Measurements from ENCODE around the gene PCDHA1. TPM values are rescaled to one million over a fixed set of nuclear protein-coding genes. Genes with fewer than 3 reads are reported as not detected.

The PCDHA1 gene
- total RNA-seq, 1 experiment from 2014 or later: 0.45 TPM

DNA sequence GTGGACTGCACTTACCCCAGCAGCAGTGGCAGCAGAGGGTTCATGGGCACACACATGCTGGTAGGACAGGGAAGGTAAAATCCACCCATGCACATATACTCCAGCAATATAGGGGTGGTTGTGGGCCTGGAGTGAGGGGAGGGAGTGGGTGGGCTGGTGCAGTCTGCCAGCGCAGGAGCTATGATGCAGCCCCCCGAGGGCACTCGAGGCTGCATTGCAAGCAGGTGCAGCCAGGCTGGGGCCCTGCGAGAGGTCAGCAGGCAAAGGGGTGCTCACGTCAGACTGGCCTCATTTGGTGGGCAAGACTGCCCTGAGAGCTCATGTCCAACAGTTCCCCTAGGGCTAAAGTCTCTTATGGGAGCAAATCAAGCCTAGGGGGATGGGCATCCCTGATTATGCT, 32.4 kb upstream of the PCDHA1 start:
- Histone ChIP-seq H3K27me3 (replicated peaks; ENCODE audit: insufficient read depth, low read depth, low read length, poor library complexity) (no peaks in the 10 kb centered on the region), H3K4me1 (ENCODE audit: insufficient read depth, low read length, poor library complexity, severe bottlenecking) (no peaks in the 10 kb centered on the region), H3K9me3 (ENCODE audit: low read depth, low read length, poor library complexity, severe bottlenecking) (peaks cover 41% of the 10 kb centered on the region), H3K36me3 (ENCODE audit: insufficient read depth, low read length, poor library complexity, severe bottlenecking) (no peaks in the 10 kb centered on the region), H3K4me3 (ENCODE audit: low read depth, low read length, poor library complexity, severe bottlenecking) (no peak overlapping the region), H3K27ac (ENCODE audit: low read depth, low read length, poor library complexity, severe bottlenecking) (no peak overlapping the region)
- no peak for DNase-seq (ENCODE audit: low spot score)
- TF ChIP-seq, protein P1, sequence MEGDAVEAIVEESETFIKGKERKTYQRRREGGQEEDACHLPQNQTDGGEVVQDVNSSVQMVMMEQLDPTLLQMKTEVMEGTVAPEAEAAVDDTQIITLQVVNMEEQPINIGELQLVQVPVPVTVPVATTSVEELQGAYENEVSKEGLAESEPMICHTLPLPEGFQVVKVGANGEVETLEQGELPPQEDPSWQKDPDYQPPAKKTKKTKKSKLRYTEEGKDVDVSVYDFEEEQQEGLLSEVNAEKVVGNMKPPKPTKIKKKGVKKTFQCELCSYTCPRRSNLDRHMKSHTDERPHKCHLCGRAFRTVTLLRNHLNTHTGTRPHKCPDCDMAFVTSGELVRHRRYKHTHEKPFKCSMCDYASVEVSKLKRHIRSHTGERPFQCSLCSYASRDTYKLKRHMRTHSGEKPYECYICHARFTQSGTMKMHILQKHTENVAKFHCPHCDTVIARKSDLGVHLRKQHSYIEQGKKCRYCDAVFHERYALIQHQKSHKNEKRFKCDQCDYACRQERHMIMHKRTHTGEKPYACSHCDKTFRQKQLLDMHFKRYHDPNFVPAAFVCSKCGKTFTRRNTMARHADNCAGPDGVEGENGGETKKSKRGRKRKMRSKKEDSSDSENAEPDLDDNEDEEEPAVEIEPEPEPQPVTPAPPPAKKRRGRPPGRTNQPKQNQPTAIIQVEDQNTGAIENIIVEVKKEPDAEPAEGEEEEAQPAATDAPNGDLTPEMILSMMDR (conservative IDR thresholded peaks at IDR 0.05; ENCODE audit: low read depth, low read length): no peak
- TF ChIP-seq EZH2 (IDR thresholded peaks at IDR 0.05; ENCODE audit: borderline replicate concordance, low read depth, low read length, poor library complexity, severe bottlenecking): no peak
- ChIA-PET POLR2A (ENCODE audit: low non-redundant PET) (no interaction called here), CTCF (no interaction called here)
- no TSS peak for BruUV-seq (replicated peaks)
- intact Hi-C loops (cut with micrococcal nuclease; ENCODE audit: unreplicated experiment): no loop called here

DNA sequence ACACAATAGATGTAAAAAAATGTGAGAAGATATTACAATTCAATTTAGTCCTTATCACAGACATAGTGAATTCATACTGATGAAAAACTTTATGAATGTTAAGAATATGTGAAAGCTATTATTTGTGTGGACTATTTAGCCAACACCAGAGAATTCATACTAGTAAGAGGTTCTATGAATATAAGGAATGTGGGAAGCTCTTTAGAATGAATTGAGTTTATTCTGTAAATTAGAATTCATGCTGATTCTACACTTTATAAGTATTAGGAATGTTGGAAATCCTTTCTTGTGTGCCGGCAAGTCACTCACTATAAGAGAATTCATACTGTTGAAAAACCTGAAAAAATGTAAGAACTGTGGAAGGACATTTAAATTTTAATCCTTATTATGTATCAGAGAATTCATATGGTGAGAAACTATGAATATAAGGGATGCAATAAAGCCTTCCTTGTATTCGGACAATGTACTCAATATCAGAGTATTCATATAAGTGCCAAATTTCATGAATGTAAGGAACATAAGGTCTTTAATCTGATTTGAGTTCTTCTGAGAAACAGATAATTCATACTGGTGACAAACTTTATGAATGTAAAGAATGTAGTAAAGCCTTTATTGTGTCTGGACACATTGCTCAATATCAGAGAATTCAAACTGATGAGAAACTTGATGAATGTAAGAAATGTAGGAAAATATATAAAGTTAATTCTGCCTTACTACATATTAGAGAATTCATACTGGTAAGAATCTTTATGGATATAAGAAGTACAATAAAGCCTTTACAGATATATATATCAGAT, 21.6 kb upstream of the PCDHA1 start:
- DNase-seq (ENCODE audit: low spot score): no peak
- Histone ChIP-seq H3K4me3 (ENCODE audit: low read depth, low read length, poor library complexity, severe bottlenecking) (no peak overlapping the region), H3K36me3 (ENCODE audit: insufficient read depth, low read length, poor library complexity, severe bottlenecking) (no peaks in the 10 kb centered on the region), H3K27ac (ENCODE audit: low read depth, low read length, poor library complexity, severe bottlenecking) (no peak overlapping the region), H3K4me1 (ENCODE audit: insufficient read depth, low read length, poor library complexity, severe bottlenecking) (no peaks in the 10 kb centered on the region), H3K27me3 (replicated peaks; ENCODE audit: insufficient read depth, low read depth, low read length, poor library complexity) (no peaks in the 10 kb centered on the region), H3K9me3 (ENCODE audit: low read depth, low read length, poor library complexity, severe bottlenecking) (peaks cover 65% of the 10 kb centered on the region)
- BruUV-seq (replicated peaks): no TSS peak
- TF ChIP-seq, protein P1 (conservative IDR thresholded peaks at IDR 0.05; ENCODE audit: low read depth, low read length): no peak
- TF ChIP-seq EZH2 (IDR thresholded peaks at IDR 0.05; ENCODE audit: borderline replicate concordance, low read depth, low read length, poor library complexity, severe bottlenecking): no peak
- ChIA-PET POLR2A (ENCODE audit: low non-redundant PET) (no interaction called here), CTCF (no interaction called here)
- intact Hi-C loops (cut with micrococcal nuclease; ENCODE audit: unreplicated experiment): no loop called here

DNA sequence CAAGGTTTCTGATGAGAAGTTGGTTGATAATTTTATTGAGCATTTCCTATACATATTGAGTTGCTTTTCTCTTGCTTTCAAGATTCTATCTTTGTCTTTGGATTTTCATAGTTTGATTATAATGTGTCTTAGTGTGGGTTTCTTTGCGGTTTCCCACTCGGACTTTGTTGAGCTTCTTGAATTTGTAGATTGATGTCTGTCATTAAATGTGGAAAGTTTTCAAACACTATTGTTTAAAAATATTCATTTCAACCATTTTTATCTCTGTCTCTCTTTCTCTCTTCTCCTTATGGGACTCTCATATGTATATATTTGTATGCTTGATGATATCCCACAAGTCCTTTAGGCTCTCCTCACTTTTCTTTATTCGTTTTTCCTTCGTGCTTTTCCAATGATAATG, 18.5 kb upstream of the PCDHA1 start:
- no TSS peak for BruUV-seq (replicated peaks)
- H3K36me3 ChIP-seq (ENCODE audit: insufficient read depth, low read length, poor library complexity, severe bottlenecking): no peaks in the 10 kb centered on the region

More for the DNA sequence above, 18.5 kb upstream of the PCDHA1 start:
- POLR2A ChIA-PET (ENCODE audit: low non-redundant PET): no interaction called here
- intact Hi-C loops (cut with micrococcal nuclease; ENCODE audit: unreplicated experiment): no loop called here
- H3K4me1 ChIP-seq (ENCODE audit: insufficient read depth, low read length, poor library complexity, severe bottlenecking): no peaks in the 10 kb centered on the region
- TF ChIP-seq, protein P1 (conservative IDR thresholded peaks at IDR 0.05; ENCODE audit: low read depth, low read length): no peak
- no peak for TF ChIP-seq EZH2 (IDR thresholded peaks at IDR 0.05; ENCODE audit: borderline replicate concordance, low read depth, low read length, poor library complexity, severe bottlenecking)
- CTCF ChIA-PET: no interaction called here
- no peak overlapping the region for H3K27ac ChIP-seq (ENCODE audit: low read depth, low read length, poor library complexity, severe bottlenecking)
- no peak for DNase-seq (ENCODE audit: low spot score)
- no peak overlapping the region for H3K4me3 ChIP-seq (ENCODE audit: low read depth, low read length, poor library complexity, severe bottlenecking)
- no peaks in the 10 kb centered on the region for H3K27me3 ChIP-seq (replicated peaks; ENCODE audit: insufficient read depth, low read depth, low read length, poor library complexity)
- H3K9me3 ChIP-seq (ENCODE audit: low read depth, low read length, poor library complexity, severe bottlenecking): peaks cover 68% of the 10 kb centered on the region

Data from A673 (cell line).